HepG2 (cell line): ENCODE measurements around the gene MAPK8. TPM values are rescaled to one million over a fixed set of nuclear protein-coding genes. Genes with fewer than 3 reads are reported as not detected.

Experiments used
- ATAC-seq: fragments of 200-7000 bp; cut with Tn5 transposase; 3 replicates; pipeline ENCODE4 v1.9.1; 2020; ENCODE audit warnings: mild to moderate bottlenecking, moderate library complexity
- BruUV-seq: library from RNA; stranded (reverse); fragments of 400-500 nt; replicated peaks from 2 replicates; lab custom pipeline; 2021; lab: Mats Ljungman, UMichigan
- CTCF ChIA-PET: fragments of 300-600 bp; formaldehyde crosslinking; extraction: SDS; loops from one replicate; lab custom pipeline; 2021; ENCODE audit warnings: low total read pairs, inconsistent platforms, low intra/inter-chr PET ratio; lab: Yijun Ruan, JAX
- POLR2A ChIA-PET: fragments of 350-600 bp; sonication (Branson Sonifier 250); formaldehyde crosslinking; loops from one replicate; lab custom pipeline; 2020; ENCODE audit warnings: antibody characterized with exemption, inconsistent platforms; lab: Yijun Ruan, JAX
- DNase-seq: peaks from one replicate; pipeline ENCODE4 v3.0.0-alpha.2; 2015; ENCODE audit warnings: low spot score
- FAIRE-seq: peaks from 3 replicates; lab custom pipeline; 2011; peaks lifted over from hg19 to GRCh38; lab: Jason Lieb, UNC
- H2AFZ ChIP-seq: one replicate; pipeline ENCODE4 v1.6.1; 2011; ENCODE audit warnings: low read length, inconsistent platforms
- H3K27ac ChIP-seq: fragments of 300-600 bp; 3 replicates; pipeline ENCODE4 v1.8.0; 2011; ENCODE audit warnings: mixed run types, mild to moderate bottlenecking, mixed read lengths, low read length, inconsistent platforms; ENCODE audit not compliant: insufficient read depth; ENCODE audit errors: extremely low read length
- H3K27me3 ChIP-seq, 2 experiments: fragments of 200-600 bp in 1 of 2; 2 replicates in 1 of 2; 3 replicates in 1 of 2; pipeline versions ENCODE4 v1.6.0 to v1.8.0; 2011; ENCODE audit warnings: low read length in 2 of 2, mild to moderate bottlenecking in 2 of 2, moderate library complexity in 2 of 2, inconsistent platforms in 1 of 2; ENCODE audit not compliant: insufficient read depth in 2 of 2, control insufficient read depth in 1 of 2
- H3K36me3 ChIP-seq, 2 experiments: fragments of 200-600 bp in 1 of 2; replicated peaks in 1 of 2; 2 replicates in 1 of 2; 3 replicates in 1 of 2; pipeline versions ENCODE4 v1.5.1 to v1.8.0; 2011; ENCODE audit warnings: low read length in 2 of 2, inconsistent platforms in 1 of 2; ENCODE audit not compliant: insufficient read depth in 2 of 2, control insufficient read depth in 1 of 2
- H3K4me1 ChIP-seq: 2 replicates; pipeline ENCODE4 v1.5.1; 2012; ENCODE audit warnings: low read length, inconsistent platforms; ENCODE audit not compliant: insufficient read depth
- H3K4me2 ChIP-seq: 2 replicates; pipeline ENCODE4 v1.6.0; 2011; ENCODE audit warnings: low read depth, low read length, inconsistent platforms
- H3K4me3 ChIP-seq, 3 experiments: fragments of 200-600 bp in 1 of 3; sonication (generic), shearing (Covaris generic) in 1 of 3; replicated peaks in 1 of 3; 2 replicates each; pipeline ENCODE4 v1.5.1; 2011 to 2016; ENCODE audit warnings: low read length in 3 of 3, inconsistent platforms in 2 of 3, low read depth in 2 of 3, mild to moderate bottlenecking in 2 of 3, control low read depth in 1 of 3, mixed read lengths in 1 of 3; ENCODE audit not compliant: insufficient read depth in 1 of 3
- H3K79me2 ChIP-seq: one replicate; pipeline ENCODE4 v1.6.1; 2011; ENCODE audit warnings: low read length, inconsistent platforms; ENCODE audit not compliant: insufficient read depth
- H3K9ac ChIP-seq: 2 replicates; pipeline ENCODE4 v1.6.0; 2011; ENCODE audit warnings: mild to moderate bottlenecking, low read depth, low read length, inconsistent platforms; ENCODE audit not compliant: insufficient read depth
- H3K9me3 ChIP-seq: 2 replicates; pipeline ENCODE4 v1.5.1; 2012; ENCODE audit warnings: mild to moderate bottlenecking, low read length
- H4K20me1 ChIP-seq: 2 replicates; pipeline ENCODE4 v1.6.0; 2011; ENCODE audit warnings: inconsistent platforms, mild to moderate bottlenecking, low read length, moderate library complexity; ENCODE audit not compliant: insufficient read depth
- HOMEZ ChIP-seq: IDR thresholded peaks from 2 replicates; pipeline ENCODE4 v1.6.1; 2016; ENCODE audit warnings: low read depth
- JUND ChIP-seq: sonication (generic); formaldehyde crosslinking; IDR thresholded peaks from 2 replicates; pipeline ENCODE4 v1.8.0; 2022; ENCODE audit warnings: mild to moderate bottlenecking, missing genetic modification reagents
- LCORL ChIP-seq, 2 experiments: fragments of 450-650 bp in 1 of 2; sonication (generic) in 1 of 2; formaldehyde crosslinking in 1 of 2; IDR thresholded peaks; 2 replicates each; pipeline versions ENCODE4 v1.5.0 to v1.6.1; 2017 to 2020; ENCODE audit warnings: antibody characterized with exemption in 1 of 2, missing genetic modification reagents in 1 of 2
- REPIN1 ChIP-seq: sonication (generic); formaldehyde crosslinking; IDR thresholded peaks from 2 replicates; pipeline ENCODE4 v1.8.0; 2022; ENCODE audit warnings: missing genetic modification reagents, low read depth, mild to moderate bottlenecking, borderline replicate concordance
- SALL1 ChIP-seq: sonication (generic); formaldehyde crosslinking; IDR thresholded peaks from 2 replicates; pipeline ENCODE4 v1.8.0; 2022; ENCODE audit warnings: mild to moderate bottlenecking, missing genetic modification reagents
- SMC3 ChIP-seq: IDR thresholded peaks from 2 replicates; pipeline ENCODE4 v1.6.1; 2011; ENCODE audit warnings: low read length, improper control_type of control experiment
- STAG1 ChIP-seq: sonication (generic); formaldehyde crosslinking; IDR thresholded peaks from 2 replicates; pipeline ENCODE4 v1.4.0; 2020; ENCODE audit warnings: missing genetic modification reagents
- TEAD3 ChIP-seq: optimal IDR thresholded peaks from 2 replicates; pipeline ENCODE3; 2016; ENCODE audit warnings: borderline replicate concordance
- XRCC5 ChIP-seq: fragments of 200-400 bp; formaldehyde crosslinking; optimal IDR thresholded peaks from 2 replicates; pipeline ENCODE3; 2017; ENCODE audit warnings: mild to moderate bottlenecking, low read length
- ZMYM4 ChIP-seq: sonication (generic); formaldehyde crosslinking; IDR thresholded peaks from 2 replicates; pipeline ENCODE4 v1.8.1; 2023; ENCODE audit warnings: mild to moderate bottlenecking, missing genetic modification reagents
- ZNF331 ChIP-seq: sonication (generic); formaldehyde crosslinking; IDR thresholded peaks from 2 replicates; pipeline ENCODE4 v1.4.0; 2020; ENCODE audit warnings: missing genetic modification reagents
- ZNF451 ChIP-seq: sonication (generic); formaldehyde crosslinking; IDR thresholded peaks from 2 replicates; pipeline ENCODE4 v1.5.0; 2020; ENCODE audit warnings: mild to moderate bottlenecking, missing genetic modification reagents
- WGBS: methylation state at CpG from one replicate; pipeline ENCODE4 v1.1.6; 2017; ENCODE audit warnings: low lambda C conversion rate; 5-methylcytosine and 5-hydroxymethylcytosine counted together
- in situ Hi-C: cut with HindIII; loops from 2 replicates; pipeline ENCODE4 v1.10.0; 2017; ENCODE audit warnings: low pct_unique_long_range_greater_than_20kb; ENCODE audit not compliant: extremely low pct_ligation_motif_present
- intact Hi-C: fragments of 100-400 bp; cut with micrococcal nuclease; formaldehyde crosslinking; loops from one replicate; pipeline ENCODE4 v1.10.0; 2022; ENCODE audit not compliant: unreplicated experiment
- polyA plus RNA-seq, 8 experiments: library from polyadenylated mRNA; depleted of rRNA in 3 of 8; stranded (reverse) in 7 of 8; unstranded in 1 of 8; fragments of >200 nt; fragmentation: Illumina TruSeq in 4 of 8; extraction: Trizol in 4 of 8; gene quantifications; 2 replicates each; pipeline versions ENCODE4 v1.2.1 to v1.2.3, GENCODE V29; 2011 to 2016; ENCODE audit warnings: low read depth in 4 of 8, missing spikeins in 1 of 8, mixed read lengths in 1 of 8; ENCODE audit not compliant: insufficient read depth in 1 of 8
- total RNA-seq, 5 experiments: library from RNA; depleted of rRNA; stranded (reverse); fragments of >200 nt; fragmentation: Illumina TruSeq; extraction: Trizol; gene quantifications; 2 replicates each; pipeline ENCODE4 v1.2.3, GENCODE V29; 2016; ENCODE audit warnings: low read depth in 1 of 5
- TF ChIP-seq, protein P1 (sequence below): sonication (generic); formaldehyde crosslinking; IDR thresholded peaks from 2 replicates; pipeline ENCODE4 v1.8.0; 2022; ENCODE audit warnings: mild to moderate bottlenecking, missing genetic modification reagents, borderline replicate concordance
- TF ChIP-seq, protein P2 (sequence below): sonication (generic); formaldehyde crosslinking; IDR thresholded peaks from 2 replicates; pipeline ENCODE4 v1.5.0; 2020; ENCODE audit warnings: mild to moderate bottlenecking, missing genetic modification reagents, moderate library complexity

The MAPK8 gene
- total and polyA plus RNA-seq, 2 of the 13 experiments (the other 11 are each of a cell fraction or from before 2014, with no cell fraction given) = 41.6 to 47.3 TPM

GRCh38 chr10:48289501-48290238 is 16.8 kb upstream of the MAPK8 start:
- FAIRE-seq = peak; percentile 90
- POLR2A ChIA-PET = interaction anchor here (1.4 kb wide), 1 partner anchor 16 kb away, joined by 3 read pairs; no protein-coding TSS in a partner anchor
- H4K20me1 ChIP-seq = no peaks in the 10 kb centered on the region
- no TSS peak for BruUV-seq
- no peak overlapping the region for H2AFZ ChIP-seq
- intact Hi-C loops = loop anchor here (1.0 to 2.0 kb wide), 2 partner anchors 47 to 75 kb away; no protein-coding TSS in a partner anchor
- H3K4me2 ChIP-seq = peak overlapping the region; percentile 38; the same call in 1 of the 2 replicates
- no peak overlapping the region for H3K27ac ChIP-seq
- H3K4me3 ChIP-seq = no peak overlapping the region
- CTCF ChIA-PET = interaction anchor here (2.3 kb wide), 1 partner anchor 74 kb away, joined by 9 read pairs; no protein-coding TSS in a partner anchor
- no peak overlapping the region for H3K9ac ChIP-seq
- H3K4me1 ChIP-seq = peaks cover 25% of the 10 kb centered on the region
- peak; percentile 54 for DNase-seq
- peak; percentile 87 for ATAC-seq
- WGBS = 5% methylated on average over 9 of the region's 9 CpGs
- H3K36me3 ChIP-seq = no peaks in the 10 kb centered on the region
- no peaks in the 10 kb centered on the region for H3K79me2 ChIP-seq
- in situ Hi-C loops = no loop called here
- no peaks in the 10 kb centered on the region for H3K9me3 ChIP-seq
- H3K27me3 ChIP-seq = no peaks in the 10 kb centered on the region
- TF ChIP-seq XRCC5 (peak; percentile 45), REPIN1 (CRISPR knock-in tag) (0 out of 2 replicates have a peak, but pooled peaks have one; percentile 23), TEAD3 (CRISPR knock-in tag) (peak; percentile 18), SMC3 (peak; percentile 73), SALL1 (0 out of 2 replicates have a peak, but pooled peaks have one; percentile 9), ZMYM4 (CRISPR knock-in tag) (peak; percentile 37; the same call in 1 of the 2 replicates), STAG1 (CRISPR knock-in tag) (peak; percentile 56), ZNF451 (no peak), ZNF331 (CRISPR knock-in tag) (no peak), JUND (no peak), LCORL (IDR thresholded peaks at IDR 0.05) (no peak), LCORL (CRISPR knock-in tag; IDR thresholded peaks at IDR 0.05) (0 out of 2 replicates have a peak, but pooled peaks have one; percentile 18), HOMEZ (CRISPR knock-in tag) (0 out of 2 replicates have a peak, but pooled peaks have one; percentile 19)
- TF ChIP-seq, protein P1, sequence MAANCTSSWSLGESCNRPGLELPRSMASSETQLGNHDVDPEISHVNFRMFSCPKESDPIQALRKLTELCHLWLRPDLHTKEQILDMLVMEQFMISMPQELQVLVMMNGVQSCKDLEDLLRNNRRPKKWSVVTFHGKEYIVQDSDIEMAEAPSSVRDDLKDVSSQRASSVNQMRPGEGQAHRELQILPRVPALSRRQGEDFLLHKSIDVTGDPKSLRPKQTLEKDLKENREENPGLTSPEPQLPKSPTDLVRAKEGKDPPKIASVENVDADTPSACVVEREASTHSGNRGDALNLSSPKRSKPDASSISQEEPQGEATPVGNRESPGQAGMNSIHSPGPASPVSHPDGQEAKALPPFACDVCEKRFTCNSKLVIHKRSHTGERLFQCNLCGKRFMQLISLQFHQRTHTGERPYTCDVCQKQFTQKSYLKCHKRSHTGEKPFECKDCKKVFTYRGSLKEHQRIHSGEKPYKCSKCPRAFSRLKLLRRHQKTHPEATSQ (CRISPR knock-in tag) = peak; percentile 71; the same call in 1 of the 2 replicates
- TF ChIP-seq, protein P2, sequence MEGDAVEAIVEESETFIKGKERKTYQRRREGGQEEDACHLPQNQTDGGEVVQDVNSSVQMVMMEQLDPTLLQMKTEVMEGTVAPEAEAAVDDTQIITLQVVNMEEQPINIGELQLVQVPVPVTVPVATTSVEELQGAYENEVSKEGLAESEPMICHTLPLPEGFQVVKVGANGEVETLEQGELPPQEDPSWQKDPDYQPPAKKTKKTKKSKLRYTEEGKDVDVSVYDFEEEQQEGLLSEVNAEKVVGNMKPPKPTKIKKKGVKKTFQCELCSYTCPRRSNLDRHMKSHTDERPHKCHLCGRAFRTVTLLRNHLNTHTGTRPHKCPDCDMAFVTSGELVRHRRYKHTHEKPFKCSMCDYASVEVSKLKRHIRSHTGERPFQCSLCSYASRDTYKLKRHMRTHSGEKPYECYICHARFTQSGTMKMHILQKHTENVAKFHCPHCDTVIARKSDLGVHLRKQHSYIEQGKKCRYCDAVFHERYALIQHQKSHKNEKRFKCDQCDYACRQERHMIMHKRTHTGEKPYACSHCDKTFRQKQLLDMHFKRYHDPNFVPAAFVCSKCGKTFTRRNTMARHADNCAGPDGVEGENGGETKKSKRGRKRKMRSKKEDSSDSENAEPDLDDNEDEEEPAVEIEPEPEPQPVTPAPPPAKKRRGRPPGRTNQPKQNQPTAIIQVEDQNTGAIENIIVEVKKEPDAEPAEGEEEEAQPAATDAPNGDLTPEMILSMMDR = peak; percentile 80
- TF ChIP-seq, all 625 proteins: peak for 11
